HepG2 (cell line): ENCODE results near the gene SLC43A3. TPM values are rescaled to one million over a fixed set of nuclear protein-coding genes. Genes with fewer than 3 reads are reported as not detected.

Experiments used
- ATAC-seq: fragments of 200-7000 bp; cut with Tn5 transposase; 3 replicates; pipeline ENCODE4 v1.9.1; 2020; ENCODE audit warnings: mild to moderate bottlenecking, moderate library complexity
- BruUV-seq: library from RNA; stranded (reverse); fragments of 400-500 nt; replicated peaks from 2 replicates; lab custom pipeline; 2021; lab: Mats Ljungman, UMichigan
- CTCF ChIA-PET: fragments of 300-600 bp; formaldehyde crosslinking; extraction: SDS; loops from one replicate; lab custom pipeline; 2021; ENCODE audit warnings: low total read pairs, inconsistent platforms, low intra/inter-chr PET ratio; lab: Yijun Ruan, JAX
- POLR2A ChIA-PET: fragments of 350-600 bp; sonication (Branson Sonifier 250); formaldehyde crosslinking; loops from one replicate; lab custom pipeline; 2020; ENCODE audit warnings: antibody characterized with exemption, inconsistent platforms; lab: Yijun Ruan, JAX
- DNase-seq: peaks from one replicate; pipeline ENCODE4 v3.0.0-alpha.2; 2015; ENCODE audit warnings: low spot score
- FAIRE-seq: peaks from 3 replicates; lab custom pipeline; 2011; peaks lifted over from hg19 to GRCh38; lab: Jason Lieb, UNC
- H2AFZ ChIP-seq: one replicate; pipeline ENCODE4 v1.6.1; 2011; ENCODE audit warnings: low read length, inconsistent platforms
- H3K27ac ChIP-seq: fragments of 300-600 bp; 3 replicates; pipeline ENCODE4 v1.8.0; 2011; ENCODE audit warnings: mixed run types, mild to moderate bottlenecking, mixed read lengths, low read length, inconsistent platforms; ENCODE audit not compliant: insufficient read depth; ENCODE audit errors: extremely low read length
- H3K27me3 ChIP-seq, 2 experiments: fragments of 200-600 bp in 1 of 2; 2 replicates in 1 of 2; 3 replicates in 1 of 2; pipeline versions ENCODE4 v1.6.0 to v1.8.0; 2011; ENCODE audit warnings: low read length in 2 of 2, mild to moderate bottlenecking in 2 of 2, moderate library complexity in 2 of 2, inconsistent platforms in 1 of 2; ENCODE audit not compliant: insufficient read depth in 2 of 2, control insufficient read depth in 1 of 2
- H3K36me3 ChIP-seq, 2 experiments: fragments of 200-600 bp in 1 of 2; replicated peaks in 1 of 2; 2 replicates in 1 of 2; 3 replicates in 1 of 2; pipeline versions ENCODE4 v1.5.1 to v1.8.0; 2011; ENCODE audit warnings: low read length in 2 of 2, inconsistent platforms in 1 of 2; ENCODE audit not compliant: insufficient read depth in 2 of 2, control insufficient read depth in 1 of 2
- H3K4me1 ChIP-seq: 2 replicates; pipeline ENCODE4 v1.5.1; 2012; ENCODE audit warnings: low read length, inconsistent platforms; ENCODE audit not compliant: insufficient read depth
- H3K4me2 ChIP-seq: 2 replicates; pipeline ENCODE4 v1.6.0; 2011; ENCODE audit warnings: low read depth, low read length, inconsistent platforms
- H3K4me3 ChIP-seq, 3 experiments: fragments of 200-600 bp in 1 of 3; sonication (generic), shearing (Covaris generic) in 1 of 3; replicated peaks in 1 of 3; 2 replicates each; pipeline ENCODE4 v1.5.1; 2011 to 2016; ENCODE audit warnings: low read length in 3 of 3, inconsistent platforms in 2 of 3, low read depth in 2 of 3, mild to moderate bottlenecking in 2 of 3, control low read depth in 1 of 3, mixed read lengths in 1 of 3; ENCODE audit not compliant: insufficient read depth in 1 of 3
- H3K79me2 ChIP-seq: one replicate; pipeline ENCODE4 v1.6.1; 2011; ENCODE audit warnings: low read length, inconsistent platforms; ENCODE audit not compliant: insufficient read depth
- H3K9ac ChIP-seq: 2 replicates; pipeline ENCODE4 v1.6.0; 2011; ENCODE audit warnings: mild to moderate bottlenecking, low read depth, low read length, inconsistent platforms; ENCODE audit not compliant: insufficient read depth
- H3K9me3 ChIP-seq: 2 replicates; pipeline ENCODE4 v1.5.1; 2012; ENCODE audit warnings: mild to moderate bottlenecking, low read length
- H4K20me1 ChIP-seq: 2 replicates; pipeline ENCODE4 v1.6.0; 2011; ENCODE audit warnings: inconsistent platforms, mild to moderate bottlenecking, low read length, moderate library complexity; ENCODE audit not compliant: insufficient read depth
- DNMT1 ChIP-seq: sonication (generic); formaldehyde crosslinking; IDR thresholded peaks from 2 replicates; pipeline ENCODE4 v1.5.1; 2020; ENCODE audit warnings: mild to moderate bottlenecking, missing genetic modification reagents
- ZKSCAN8 ChIP-seq: IDR thresholded peaks from 2 replicates; pipeline ENCODE4 v1.6.1; 2016; ENCODE audit warnings: borderline replicate concordance, missing genetic modification reagents, missing compliant biosample characterization
- ZNF354B ChIP-seq: sonication (generic); formaldehyde crosslinking; IDR thresholded peaks from 2 replicates; pipeline ENCODE4 v1.8.0; 2022; ENCODE audit warnings: mild to moderate bottlenecking, missing genetic modification reagents
- ZNF724P ChIP-seq: sonication (generic); formaldehyde crosslinking; IDR thresholded peaks from 2 replicates; pipeline ENCODE4 v1.8.0; 2022; ENCODE audit warnings: missing genetic modification reagents, borderline replicate concordance
- ZNF761 ChIP-seq: sonication (generic); formaldehyde crosslinking; conservative IDR thresholded peaks from 2 replicates; pipeline ENCODE4 v1.4.0; 2020; ENCODE audit warnings: mild to moderate bottlenecking, missing genetic modification reagents
- WGBS: methylation state at CpG from one replicate; pipeline ENCODE4 v1.1.6; 2017; ENCODE audit warnings: low lambda C conversion rate; 5-methylcytosine and 5-hydroxymethylcytosine counted together
- in situ Hi-C: cut with HindIII; loops from 2 replicates; pipeline ENCODE4 v1.10.0; 2017; ENCODE audit warnings: low pct_unique_long_range_greater_than_20kb; ENCODE audit not compliant: extremely low pct_ligation_motif_present
- intact Hi-C: fragments of 100-400 bp; cut with micrococcal nuclease; formaldehyde crosslinking; loops from one replicate; pipeline ENCODE4 v1.10.0; 2022; ENCODE audit not compliant: unreplicated experiment
- polyA plus RNA-seq, 8 experiments: library from polyadenylated mRNA; depleted of rRNA in 3 of 8; stranded (reverse) in 7 of 8; unstranded in 1 of 8; fragments of >200 nt; fragmentation: Illumina TruSeq in 4 of 8; extraction: Trizol in 4 of 8; gene quantifications; 2 replicates each; pipeline versions ENCODE4 v1.2.1 to v1.2.3, GENCODE V29; 2011 to 2016; ENCODE audit warnings: low read depth in 4 of 8, missing spikeins in 1 of 8, mixed read lengths in 1 of 8; ENCODE audit not compliant: insufficient read depth in 1 of 8
- total RNA-seq, 5 experiments: library from RNA; depleted of rRNA; stranded (reverse); fragments of >200 nt; fragmentation: Illumina TruSeq; extraction: Trizol; gene quantifications; 2 replicates each; pipeline ENCODE4 v1.2.3, GENCODE V29; 2016; ENCODE audit warnings: low read depth in 1 of 5
- TF ChIP-seq, protein P1 (sequence below): sonication (generic); formaldehyde crosslinking; IDR thresholded peaks from 2 replicates; pipeline ENCODE4 v1.4.0; 2020; ENCODE audit warnings: missing genetic modification reagents, mild to moderate bottlenecking, borderline replicate concordance
- TF ChIP-seq, protein P2 (sequence below): sonication (generic); formaldehyde crosslinking; IDR thresholded peaks from 2 replicates; pipeline ENCODE4 v1.8.1; 2023; ENCODE audit warnings: mild to moderate bottlenecking, missing genetic modification reagents
- TF ChIP-seq, protein P3 (sequence below): sonication (generic); formaldehyde crosslinking; IDR thresholded peaks from 2 replicates; pipeline ENCODE4 v1.9.0; 2021; ENCODE audit warnings: mild to moderate bottlenecking, missing genetic modification reagents

The SLC43A3 gene
- total and polyA plus RNA-seq, 2 of the 13 experiments (the other 11 are each of a cell fraction or from before 2014, with no cell fraction given), result 2.6 TPM; not detected in 1

DNA sequence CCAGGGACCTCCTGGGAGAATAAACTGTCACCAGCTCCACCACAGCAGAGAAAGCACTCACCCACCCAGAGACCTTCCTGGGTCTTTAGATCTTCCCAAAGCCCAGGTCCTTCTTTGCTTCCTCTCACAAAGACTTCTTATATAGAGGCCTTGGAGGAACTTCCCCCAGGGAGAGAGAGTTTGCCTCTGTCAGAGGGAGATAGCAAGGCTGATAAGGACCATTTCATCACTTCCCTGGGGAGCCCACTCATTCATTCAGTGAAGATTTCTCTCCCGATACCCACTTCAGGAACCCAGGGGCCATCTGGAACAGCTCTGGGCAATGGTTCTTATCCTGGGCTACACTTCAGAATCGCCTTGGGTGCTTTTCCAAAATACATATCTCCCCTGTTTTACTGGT lies 36.4 kb downstream of the SLC43A3 start, which contains the start of gene PRG2:
Gene PRG2 (minus strand): TSS at position 116 of the 400 bp plus-strand sequence. CDS start 706 bp downstream, outside the sequence.
- no peak for FAIRE-seq
- POLR2A ChIA-PET, result no interaction called here
- intact Hi-C loops, result no loop called here
- H3K4me2 ChIP-seq, result no peak within 1 kb of the TSS
- H3K36me3 ChIP-seq, result no peaks in the 10 kb centered on the region
- TF ChIP-seq, protein P1, sequence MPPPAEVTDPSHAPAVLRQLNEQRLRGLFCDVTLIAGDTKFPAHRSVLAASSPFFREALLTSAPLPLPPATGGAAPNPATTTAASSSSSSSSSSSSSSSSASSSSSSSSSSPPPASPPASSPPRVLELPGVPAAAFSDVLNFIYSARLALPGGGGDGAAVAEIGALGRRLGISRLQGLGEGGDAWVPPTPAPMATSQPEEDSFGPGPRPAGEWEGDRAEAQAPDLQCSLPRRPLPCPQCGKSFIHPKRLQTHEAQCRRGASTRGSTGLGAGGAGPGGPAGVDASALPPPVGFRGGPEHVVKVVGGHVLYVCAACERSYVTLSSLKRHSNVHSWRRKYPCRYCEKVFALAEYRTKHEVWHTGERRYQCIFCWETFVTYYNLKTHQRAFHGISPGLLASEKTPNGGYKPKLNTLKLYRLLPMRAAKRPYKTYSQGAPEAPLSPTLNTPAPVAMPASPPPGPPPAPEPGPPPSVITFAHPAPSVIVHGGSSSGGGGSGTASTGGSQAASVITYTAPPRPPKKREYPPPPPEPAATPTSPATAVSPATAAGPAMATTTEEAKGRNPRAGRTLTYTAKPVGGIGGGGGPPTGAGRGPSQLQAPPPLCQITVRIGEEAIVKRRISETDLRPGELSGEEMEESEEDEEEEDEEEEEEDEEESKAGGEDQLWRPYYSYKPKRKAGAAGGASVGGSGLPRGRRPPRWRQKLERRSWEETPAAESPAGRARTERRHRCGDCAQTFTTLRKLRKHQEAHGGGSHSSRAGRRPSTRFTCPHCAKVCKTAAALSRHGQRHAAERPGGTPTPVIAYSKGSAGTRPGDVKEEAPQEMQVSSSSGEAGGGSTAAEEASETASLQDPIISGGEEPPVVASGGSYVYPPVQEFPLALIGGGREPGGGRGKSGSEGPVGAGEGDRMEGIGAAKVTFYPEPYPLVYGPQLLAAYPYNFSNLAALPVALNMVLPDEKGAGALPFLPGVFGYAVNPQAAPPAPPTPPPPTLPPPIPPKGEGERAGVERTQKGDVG, result no peak
- TF ChIP-seq ZKSCAN8 (CRISPR knock-in tag) (no peak), ZNF761 (CRISPR knock-in tag) (no peak), ZNF354B (CRISPR knock-in tag) (no peak), ZNF724P (no peak), DNMT1 (CRISPR knock-in tag) (no peak)
- TF ChIP-seq, protein P2, sequence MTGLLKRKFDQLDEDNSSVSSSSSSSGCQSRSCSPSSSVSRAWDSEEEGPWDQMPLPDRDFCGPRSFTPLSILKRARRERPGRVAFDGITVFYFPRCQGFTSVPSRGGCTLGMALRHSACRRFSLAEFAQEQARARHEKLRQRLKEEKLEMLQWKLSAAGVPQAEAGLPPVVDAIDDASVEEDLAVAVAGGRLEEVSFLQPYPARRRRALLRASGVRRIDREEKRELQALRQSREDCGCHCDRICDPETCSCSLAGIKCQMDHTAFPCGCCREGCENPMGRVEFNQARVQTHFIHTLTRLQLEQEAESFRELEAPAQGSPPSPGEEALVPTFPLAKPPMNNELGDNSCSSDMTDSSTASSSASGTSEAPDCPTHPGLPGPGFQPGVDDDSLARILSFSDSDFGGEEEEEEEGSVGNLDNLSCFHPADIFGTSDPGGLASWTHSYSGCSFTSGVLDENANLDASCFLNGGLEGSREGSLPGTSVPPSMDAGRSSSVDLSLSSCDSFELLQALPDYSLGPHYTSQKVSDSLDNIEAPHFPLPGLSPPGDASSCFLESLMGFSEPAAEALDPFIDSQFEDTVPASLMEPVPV (CRISPR knock-in tag), result no peak
- TF ChIP-seq, protein P3, sequence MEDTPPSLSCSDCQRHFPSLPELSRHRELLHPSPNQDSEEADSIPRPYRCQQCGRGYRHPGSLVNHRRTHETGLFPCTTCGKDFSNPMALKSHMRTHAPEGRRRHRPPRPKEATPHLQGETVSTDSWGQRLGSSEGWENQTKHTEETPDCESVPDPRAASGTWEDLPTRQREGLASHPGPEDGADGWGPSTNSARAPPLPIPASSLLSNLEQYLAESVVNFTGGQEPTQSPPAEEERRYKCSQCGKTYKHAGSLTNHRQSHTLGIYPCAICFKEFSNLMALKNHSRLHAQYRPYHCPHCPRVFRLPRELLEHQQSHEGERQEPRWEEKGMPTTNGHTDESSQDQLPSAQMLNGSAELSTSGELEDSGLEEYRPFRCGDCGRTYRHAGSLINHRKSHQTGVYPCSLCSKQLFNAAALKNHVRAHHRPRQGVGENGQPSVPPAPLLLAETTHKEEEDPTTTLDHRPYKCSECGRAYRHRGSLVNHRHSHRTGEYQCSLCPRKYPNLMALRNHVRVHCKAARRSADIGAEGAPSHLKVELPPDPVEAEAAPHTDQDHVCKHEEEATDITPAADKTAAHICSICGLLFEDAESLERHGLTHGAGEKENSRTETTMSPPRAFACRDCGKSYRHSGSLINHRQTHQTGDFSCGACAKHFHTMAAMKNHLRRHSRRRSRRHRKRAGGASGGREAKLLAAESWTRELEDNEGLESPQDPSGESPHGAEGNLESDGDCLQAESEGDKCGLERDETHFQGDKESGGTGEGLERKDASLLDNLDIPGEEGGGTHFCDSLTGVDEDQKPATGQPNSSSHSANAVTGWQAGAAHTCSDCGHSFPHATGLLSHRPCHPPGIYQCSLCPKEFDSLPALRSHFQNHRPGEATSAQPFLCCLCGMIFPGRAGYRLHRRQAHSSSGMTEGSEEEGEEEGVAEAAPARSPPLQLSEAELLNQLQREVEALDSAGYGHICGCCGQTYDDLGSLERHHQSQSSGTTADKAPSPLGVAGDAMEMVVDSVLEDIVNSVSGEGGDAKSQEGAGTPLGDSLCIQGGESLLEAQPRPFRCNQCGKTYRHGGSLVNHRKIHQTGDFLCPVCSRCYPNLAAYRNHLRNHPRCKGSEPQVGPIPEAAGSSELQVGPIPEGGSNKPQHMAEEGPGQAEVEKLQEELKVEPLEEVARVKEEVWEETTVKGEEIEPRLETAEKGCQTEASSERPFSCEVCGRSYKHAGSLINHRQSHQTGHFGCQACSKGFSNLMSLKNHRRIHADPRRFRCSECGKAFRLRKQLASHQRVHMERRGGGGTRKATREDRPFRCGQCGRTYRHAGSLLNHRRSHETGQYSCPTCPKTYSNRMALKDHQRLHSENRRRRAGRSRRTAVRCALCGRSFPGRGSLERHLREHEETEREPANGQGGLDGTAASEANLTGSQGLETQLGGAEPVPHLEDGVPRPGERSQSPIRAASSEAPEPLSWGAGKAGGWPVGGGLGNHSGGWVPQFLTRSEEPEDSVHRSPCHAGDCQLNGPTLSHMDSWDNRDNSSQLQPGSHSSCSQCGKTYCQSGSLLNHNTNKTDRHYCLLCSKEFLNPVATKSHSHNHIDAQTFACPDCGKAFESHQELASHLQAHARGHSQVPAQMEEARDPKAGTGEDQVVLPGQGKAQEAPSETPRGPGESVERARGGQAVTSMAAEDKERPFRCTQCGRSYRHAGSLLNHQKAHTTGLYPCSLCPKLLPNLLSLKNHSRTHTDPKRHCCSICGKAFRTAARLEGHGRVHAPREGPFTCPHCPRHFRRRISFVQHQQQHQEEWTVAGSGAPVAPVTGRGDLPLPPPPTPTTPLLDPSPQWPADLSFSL, result no peak
- CTCF ChIA-PET, result no interaction called here
- no peaks in the 10 kb centered on the region for H4K20me1 ChIP-seq
- H3K4me3 ChIP-seq, result no peak within 1 kb of the TSS
- H3K27me3 ChIP-seq, result no peaks in the 10 kb centered on the region; a peak in 2 of 5 replicates
- no peak within 1 kb of the TSS for H3K27ac ChIP-seq
- no peaks in the 10 kb centered on the region for H3K9me3 ChIP-seq
- 50% methylated on average over 2 of the region's 2 CpGs for whole genome bisulfite sequencing
- ATAC-seq, result no peak
- H2AFZ ChIP-seq, result no peak within 1 kb of the TSS
- no peaks in the 10 kb centered on the region for H3K79me2 ChIP-seq
- no peak for DNase-seq
- in situ Hi-C loops, result no loop called here
- no peaks in the 10 kb centered on the region for H3K4me1 ChIP-seq
- no TSS peak for BruUV-seq
- no peak within 1 kb of the TSS for H3K9ac ChIP-seq
